Smooth muscle cell (in vitro differentiated cells): ENCODE measurements around the gene GBE1. TPM values are rescaled to one million over a fixed set of nuclear protein-coding genes. Genes with fewer than 3 reads are reported as not detected.

Experiments used
- DNase-seq: peaks from one replicate; lab custom pipeline; 2025; ENCODE audit not compliant: unreplicated experiment; lab: John Stamatoyannopoulos, UW
- H2AFZ ChIP-seq: fragments of 200-600 bp; sonication (generic); 2 replicates; pipeline ENCODE4 v1.6.0; 2016; ENCODE audit warnings: antibody characterized with exemption, low read depth, mild to moderate bottlenecking
- H3F3A ChIP-seq: fragments of 200-600 bp; sonication (generic); 2 replicates; pipeline ENCODE4 v1.6.0; 2017; ENCODE audit warnings: antibody characterized with exemption, low read depth
- H3K27ac ChIP-seq: fragments of 200-600 bp; sonication (generic); 2 replicates; pipeline ENCODE4 v1.5.1; 2016; ENCODE audit warnings: low read depth, mild to moderate bottlenecking
- H3K27me3 ChIP-seq: fragments of 200-600 bp; sonication (generic); 2 replicates; pipeline ENCODE4 v1.6.1; 2016; ENCODE audit warnings: low read depth, mild to moderate bottlenecking
- H3K36me3 ChIP-seq: fragments of 200-600 bp; sonication (generic); 2 replicates; pipeline ENCODE4 v1.5.1; 2016; ENCODE audit warnings: low read depth
- H3K4me1 ChIP-seq: fragments of 200-600 bp; sonication (generic); 2 replicates; pipeline ENCODE4 v1.5.1; 2016; ENCODE audit warnings: low read depth
- H3K4me2 ChIP-seq: fragments of 200-600 bp; sonication (generic); 2 replicates; pipeline ENCODE4 v1.6.0; 2016; ENCODE audit warnings: mild to moderate bottlenecking
- H3K4me3 ChIP-seq: fragments of 200-600 bp; sonication (generic); 2 replicates; pipeline ENCODE4 v1.5.1; 2016; ENCODE audit warnings: mild to moderate bottlenecking
- H3K79me2 ChIP-seq: fragments of 200-600 bp; sonication (generic); 2 replicates; pipeline ENCODE4 v1.6.0; 2016; ENCODE audit warnings: low read depth, mild to moderate bottlenecking
- H3K9ac ChIP-seq: fragments of 200-600 bp; sonication (generic); 2 replicates; pipeline ENCODE4 v1.6.0; 2016; ENCODE audit warnings: low read depth
- H3K9me3 ChIP-seq: fragments of 200-600 bp; sonication (generic); replicated peaks from 2 replicates; pipeline ENCODE4 v1.5.1; 2016; ENCODE audit warnings: low read depth
- H4K20me1 ChIP-seq: fragments of 200-600 bp; sonication (generic); 2 replicates; pipeline ENCODE4 v1.6.0; 2016; ENCODE audit warnings: low read depth
- CTCF ChIP-seq: fragments of 200-600 bp; sonication (generic); IDR thresholded peaks from 2 replicates; pipeline ENCODE4 v1.5.1; 2017; ENCODE audit warnings: borderline replicate concordance, mild to moderate bottlenecking, antibody characterized with exemption; ENCODE audit not compliant: insufficient read depth, poor library complexity, severe bottlenecking
- WGBS: methylation state at CpG from one replicate; pipeline ENCODE4 v1.1.7; 2016; ENCODE audit warnings: low lambda C conversion rate; 5-methylcytosine and 5-hydroxymethylcytosine counted together
- polyA plus RNA-seq: library from polyadenylated mRNA; unstranded; fragments of >200 nt; fragmentation: Nextera tagmentation; extraction: Ambion mirVana; gene quantifications from 2 replicates; pipeline ENCODE4 v1.2.1, GENCODE V29; 2016
- total RNA-seq: library from RNA; depleted of rRNA; stranded (reverse); fragments of >200 nt; gene quantifications from 2 replicates; pipeline ENCODE4 v1.2.3, GENCODE V29; 2014

The GBE1 gene
- total and polyA plus RNA-seq, 2 experiments from 2014 or later, result 23.4 to 50.8 TPM

- no peak overlapping the region for H3K27ac ChIP-seq
- H3K9ac ChIP-seq, result no peak overlapping the region
- H3K36me3 ChIP-seq, result no peaks in the 10 kb centered on the region
- no peak overlapping the region for H2AFZ ChIP-seq
- TF ChIP-seq CTCF, result no peak
- no peaks in the 10 kb centered on the region for H3K9me3 ChIP-seq
- peaks cover 12% of the 10 kb centered on the region for H4K20me1 ChIP-seq
- no peak overlapping the region for H3K4me2 ChIP-seq
- no peaks in the 10 kb centered on the region for H3F3A ChIP-seq
- H3K79me2 ChIP-seq, result no peaks in the 10 kb centered on the region
- H3K4me1 ChIP-seq, result no peaks in the 10 kb centered on the region
- DNase-seq, result no peak
- whole genome bisulfite sequencing, result 90% methylated on average over 3 of the region's 3 CpGs
- no peaks in the 10 kb centered on the region for H3K27me3 ChIP-seq
- no peak overlapping the region for H3K4me3 ChIP-seq
Observed at GRCh38 chr3:81668283-81668682, 93.2 kb downstream of the GBE1 start.

DNA sequence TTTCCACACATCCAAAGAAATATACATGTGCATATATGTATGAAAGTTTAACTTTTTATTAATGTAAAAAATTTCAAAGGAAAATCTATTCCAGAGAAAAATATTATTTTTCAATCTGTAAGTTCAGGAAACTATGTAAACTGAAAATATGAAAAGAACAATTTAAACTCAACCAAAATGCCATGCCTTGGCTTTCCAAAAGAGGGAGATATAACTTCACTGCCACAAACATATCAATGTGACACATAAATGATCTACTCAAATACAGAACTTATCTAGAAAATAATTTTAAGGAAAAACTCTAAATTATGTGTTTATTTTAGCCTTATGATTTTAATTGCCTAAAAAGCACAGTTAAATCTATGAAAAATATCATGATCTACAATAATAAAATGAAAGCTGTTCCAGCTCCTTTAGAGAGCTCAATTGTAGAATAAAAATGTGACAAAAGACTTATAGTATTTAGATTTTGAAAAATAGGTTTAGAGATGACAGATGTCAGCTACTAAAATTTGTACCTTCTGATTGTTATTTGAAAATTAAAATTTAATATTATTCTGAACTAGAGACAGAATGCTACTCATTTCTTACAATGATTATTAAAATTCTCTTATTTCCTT lies 94.8 kb downstream of the GBE1 start:
- no peak overlapping the region for H3K4me2 ChIP-seq
- no peaks in the 10 kb centered on the region for H3K79me2 ChIP-seq
- no peaks in the 10 kb centered on the region for H3K36me3 ChIP-seq
- no peak overlapping the region for H2AFZ ChIP-seq
- peaks cover 22% of the 10 kb centered on the region for H4K20me1 ChIP-seq
- DNase-seq, result no peak
- H3K9ac ChIP-seq, result no peak overlapping the region
- H3K27ac ChIP-seq, result no peak overlapping the region
- TF ChIP-seq CTCF, result peak; percentile 57
- H3K4me3 ChIP-seq, result no peak overlapping the region
- H3K27me3 ChIP-seq, result no peaks in the 10 kb centered on the region
- H3K4me1 ChIP-seq, result no peaks in the 10 kb centered on the region
- H3F3A ChIP-seq, result no peaks in the 10 kb centered on the region
- H3K9me3 ChIP-seq, result no peaks in the 10 kb centered on the region

DNA sequence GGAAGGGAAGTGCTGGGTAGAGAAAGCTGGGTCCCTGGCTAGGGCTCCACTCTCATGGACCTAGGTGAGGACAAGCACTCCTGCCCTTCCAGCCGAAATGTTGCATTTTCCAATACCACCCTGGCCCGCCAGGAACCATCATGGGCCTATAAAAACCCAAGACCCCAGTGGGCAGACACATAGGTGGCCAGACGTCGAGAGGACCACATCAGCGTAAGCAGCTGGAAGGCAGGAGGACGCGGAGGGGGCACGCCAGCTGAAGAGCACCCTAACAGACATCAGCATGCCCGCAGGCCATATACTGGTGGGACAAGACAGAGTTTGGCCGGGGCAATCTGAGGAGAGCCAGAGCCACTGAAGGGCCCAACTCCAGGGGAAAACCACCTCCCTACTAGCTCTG lies 98.3 kb downstream of the GBE1 start:
- H3F3A ChIP-seq, result no peaks in the 10 kb centered on the region
- no peaks in the 10 kb centered on the region for H3K4me1 ChIP-seq
- H3K4me3 ChIP-seq, result no peak overlapping the region
- H3K79me2 ChIP-seq, result no peaks in the 10 kb centered on the region
- no peaks in the 10 kb centered on the region for H3K36me3 ChIP-seq
- H4K20me1 ChIP-seq, result peaks cover 28% of the 10 kb centered on the region
- H3K27me3 ChIP-seq, result no peaks in the 10 kb centered on the region
- H3K27ac ChIP-seq, result no peak overlapping the region
- 94% methylated on average over 10 of the region's 10 CpGs for WGBS
- no peak for DNase-seq
- H2AFZ ChIP-seq, result no peak overlapping the region
- H3K9me3 ChIP-seq, result no peaks in the 10 kb centered on the region
- TF ChIP-seq CTCF, result no peak
- H3K4me2 ChIP-seq, result no peak overlapping the region
- no peak overlapping the region for H3K9ac ChIP-seq

- no peak for DNase-seq
- H2AFZ ChIP-seq, result no peak overlapping the region
- 97% methylated on average over 1 of the region's 1 CpG for WGBS
- H3K4me1 ChIP-seq, result no peaks in the 10 kb centered on the region
- H3K27ac ChIP-seq, result no peak overlapping the region
- H4K20me1 ChIP-seq, result peaks cover 22% of the 10 kb centered on the region
- no peaks in the 10 kb centered on the region for H3K27me3 ChIP-seq
- no peaks in the 10 kb centered on the region for H3K9me3 ChIP-seq
- no peak overlapping the region for H3K9ac ChIP-seq
- no peaks in the 10 kb centered on the region for H3K36me3 ChIP-seq
- H3K79me2 ChIP-seq, result no peaks in the 10 kb centered on the region
- H3K4me2 ChIP-seq, result no peak overlapping the region
- no peak overlapping the region for H3K4me3 ChIP-seq
- H3F3A ChIP-seq, result no peaks in the 10 kb centered on the region
- TF ChIP-seq CTCF, result no peak
Observed at GRCh38 chr3:81660036-81660435, 101.4 kb downstream of the GBE1 start.
